Stimulated activated CD8-positive, alpha-beta memory T cell treated with anti-CD3 and anti-CD28 coated beads, Interleukin-4, amount 100 ng/mL, for 24 hours (primary cell): ENCODE measurements around the gene NSD2.

Experiments
- DNase-seq: peaks from one replicate; pipeline ENCODE4 v3.0.0-alpha.2; 2020; ENCODE audit warnings: low read depth

Gene NSD2

GRCh38 chr4:1864076-1865008 lies 6.9 kb upstream of the NSD2 start:
- no peak for DNase-seq

- no peak for DNase-seq
Observed at GRCh38 chr4:1866189-1866661, 5.0 kb upstream of the NSD2 start.

DNA sequence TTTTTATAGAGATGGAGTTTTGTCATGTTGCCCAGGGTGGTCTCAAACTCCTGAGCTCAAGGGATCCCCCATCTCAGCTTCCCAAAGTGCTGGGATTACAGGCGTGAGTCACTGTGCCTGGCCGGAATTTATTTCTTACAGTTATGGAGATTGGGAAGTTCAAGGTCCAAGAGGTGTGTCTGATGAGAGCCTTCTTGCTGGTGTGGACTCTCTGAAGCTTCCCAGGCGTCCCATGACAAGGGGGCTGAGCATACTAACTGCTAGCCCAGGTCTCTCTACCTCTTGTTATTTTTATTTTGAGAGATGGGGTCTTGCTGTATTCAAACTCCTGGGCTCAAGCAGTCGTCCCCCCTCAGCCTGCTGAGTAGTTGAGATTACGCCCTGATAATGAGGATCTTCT lies 2.9 kb upstream of the NSD2 start:
- DNase-seq: no peak

DNA sequence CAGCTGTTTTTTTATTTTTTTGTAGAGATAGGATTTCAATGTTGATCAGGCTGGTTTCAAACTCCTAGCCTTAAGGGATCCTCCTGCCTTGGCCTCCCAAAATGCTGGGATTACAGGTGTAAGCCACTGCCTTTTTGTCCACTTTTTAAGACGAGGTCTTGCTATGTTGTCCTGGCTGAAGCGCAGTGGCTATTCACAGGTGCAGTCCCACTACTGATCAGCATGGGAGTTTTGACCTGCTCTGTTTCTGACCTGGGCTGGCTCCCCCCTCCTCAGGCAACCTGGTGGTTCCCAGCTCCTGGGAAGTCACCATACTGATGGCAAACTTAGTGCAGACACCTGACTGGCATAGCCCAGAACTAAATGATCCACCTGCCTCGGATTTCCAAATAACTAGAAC lies 2.3 kb upstream of the NSD2 start:
- DNase-seq: no peak

GRCh38 chr4:1869530-1870327 lies 1.5 kb upstream of the NSD2 start:
- no peak for DNase-seq

DNA sequence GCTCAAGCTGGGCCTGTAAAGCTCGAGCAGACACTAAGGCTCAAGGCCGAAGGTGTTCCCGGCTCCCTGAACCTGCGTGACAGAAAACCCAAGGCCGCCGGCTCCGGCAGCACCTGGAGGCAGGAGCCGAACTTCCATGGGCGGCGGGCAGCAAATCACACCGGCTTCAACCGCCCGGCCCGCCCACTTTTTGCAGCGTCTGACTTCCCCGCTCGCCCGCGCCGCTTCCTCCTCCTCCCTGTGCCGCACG lies 940 bp upstream of the NSD2 start:
- peak; percentile 73 for DNase-seq

DNA sequence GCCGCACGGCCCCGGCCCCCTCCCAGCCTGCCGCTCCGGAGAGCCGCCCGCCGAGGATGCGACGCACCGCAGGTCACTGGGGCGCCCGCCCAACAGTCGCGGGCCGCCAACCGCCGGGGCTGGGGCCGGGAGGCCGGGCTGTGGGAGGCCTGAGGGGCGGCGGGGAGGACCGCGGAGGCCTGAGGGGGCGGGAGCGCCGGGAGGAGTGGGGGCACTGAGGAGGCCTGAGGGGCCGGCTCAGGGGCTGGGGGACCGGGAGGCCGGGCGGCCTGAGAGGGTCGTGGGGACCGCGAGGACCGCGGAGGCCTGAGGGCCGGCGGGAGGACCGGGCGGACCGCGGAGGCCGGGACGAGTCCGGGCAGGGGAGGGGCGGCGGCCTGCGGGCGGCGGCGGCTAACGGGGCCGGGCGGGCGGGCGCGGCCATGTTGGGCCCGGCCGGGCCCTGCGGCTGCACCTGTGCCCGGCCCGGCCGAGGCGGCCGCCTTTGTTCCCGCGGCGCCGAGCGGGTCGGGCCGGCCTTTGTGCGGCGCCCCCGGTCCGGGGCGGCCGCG lies 353 bp downstream of the NSD2 start:
- DNase-seq: peak; percentile 22

DNA sequence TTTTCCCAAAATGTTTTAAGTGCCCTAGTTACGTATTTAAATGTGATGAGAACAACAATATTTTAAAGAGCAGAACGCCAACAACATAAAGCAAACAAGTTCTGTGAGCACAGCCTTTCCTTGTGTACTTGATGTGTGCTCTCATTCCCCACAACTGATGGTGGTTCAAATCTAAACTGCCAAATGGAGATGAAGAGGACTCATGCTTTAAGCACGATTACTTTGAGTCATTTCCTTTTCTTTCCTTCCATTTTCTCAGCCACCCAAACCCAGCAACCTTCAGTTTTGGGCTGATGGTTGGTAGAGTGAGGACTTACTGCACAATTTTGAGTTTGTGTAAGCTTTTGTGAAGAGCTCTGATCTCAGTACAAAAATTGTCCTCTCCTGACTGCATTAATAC lies 1.7 kb downstream of the NSD2 start:
- no peak for DNase-seq

- DNase-seq: no peak
Observed at GRCh38 chr4:1873291-1873690, 2.1 kb downstream of the NSD2 start.

DNA sequence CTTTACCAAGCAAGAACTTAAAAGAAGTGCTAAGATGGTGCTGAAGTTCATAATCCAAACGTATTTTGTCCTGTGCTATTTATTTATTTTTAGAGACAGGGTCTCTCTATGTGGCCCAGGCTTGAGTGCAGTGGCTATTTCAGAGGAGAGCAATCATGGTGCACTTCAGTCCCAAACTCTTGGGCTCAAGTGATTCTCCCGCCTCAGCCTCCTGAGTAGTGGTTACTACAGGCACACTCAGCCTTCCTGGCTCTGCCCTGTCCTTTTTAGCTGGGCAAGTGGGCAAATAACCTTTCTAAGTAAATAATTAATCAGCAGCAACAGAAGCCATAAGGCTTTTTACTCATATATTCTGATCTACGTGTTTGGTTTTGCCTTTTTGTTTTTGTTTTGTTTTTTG lies 2.6 kb downstream of the NSD2 start:
- DNase-seq: no peak

GRCh38 chr4:1874201-1874600 lies 3.0 kb downstream of the NSD2 start:
- no peak for DNase-seq

DNA sequence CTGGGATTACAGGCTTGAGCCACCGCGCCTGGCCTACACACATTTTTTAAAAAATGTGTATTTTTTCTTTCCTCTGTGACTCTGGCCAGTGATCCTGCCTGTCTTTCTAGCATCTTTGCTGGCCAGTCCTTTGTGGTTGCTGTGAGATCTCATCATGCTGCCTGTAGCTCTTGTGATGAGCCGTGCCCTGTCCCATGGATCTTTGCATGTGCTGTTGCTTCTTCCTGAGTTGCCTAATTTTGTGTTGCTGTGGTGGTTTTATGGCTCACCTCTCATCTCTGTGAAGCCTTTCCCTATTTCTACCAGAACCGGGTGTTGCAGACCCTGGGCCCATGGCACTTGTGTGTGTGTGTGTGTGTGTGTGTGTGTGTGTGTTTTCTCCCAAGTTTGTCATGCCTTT lies 8.3 kb downstream of the NSD2 start:
- DNase-seq: no peak

DNA sequence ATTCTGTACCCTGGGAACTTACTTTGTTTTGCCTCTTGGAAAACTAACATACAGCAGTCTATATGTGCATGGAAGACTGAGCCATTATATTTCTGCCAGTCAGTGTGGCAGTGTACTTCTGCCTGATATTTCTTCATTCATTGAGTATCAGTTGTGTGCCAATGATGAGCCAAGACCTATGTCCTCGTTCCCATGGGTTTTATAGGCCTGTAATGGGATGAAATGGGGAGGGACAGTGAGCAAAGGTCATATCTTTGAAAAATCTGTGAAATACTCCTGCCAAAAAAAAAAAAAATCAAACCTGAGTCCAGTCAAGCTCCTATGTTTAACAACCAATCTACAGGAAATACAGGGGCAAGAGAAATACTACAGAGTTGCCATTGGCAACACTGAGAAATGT lies 9.1 kb downstream of the NSD2 start:
- DNase-seq: no peak

GRCh38 chr4:1882850-1883271 lies 11.7 kb downstream of the NSD2 start:
- DNase-seq: no peak

DNA sequence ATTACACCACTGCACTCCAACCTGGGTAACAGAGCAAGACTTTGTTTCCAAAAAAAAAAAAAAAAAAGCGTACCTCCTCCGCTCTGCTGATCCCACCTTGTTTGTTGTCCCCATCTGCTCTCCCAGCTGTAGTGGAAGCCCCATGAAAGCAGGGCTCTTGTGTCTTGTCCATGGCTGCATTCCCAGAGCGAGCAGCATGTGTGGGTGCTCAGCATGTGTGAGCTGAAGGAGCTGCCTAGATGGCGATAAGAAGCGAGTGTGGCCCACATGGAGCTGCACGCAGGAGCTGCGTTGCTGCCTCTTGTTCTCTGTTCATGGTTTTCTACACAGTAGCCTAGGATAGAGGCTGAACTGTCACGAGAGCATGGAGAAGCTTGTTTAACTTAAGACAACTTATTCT lies 12.4 kb downstream of the NSD2 start:
- no peak for DNase-seq

DNA sequence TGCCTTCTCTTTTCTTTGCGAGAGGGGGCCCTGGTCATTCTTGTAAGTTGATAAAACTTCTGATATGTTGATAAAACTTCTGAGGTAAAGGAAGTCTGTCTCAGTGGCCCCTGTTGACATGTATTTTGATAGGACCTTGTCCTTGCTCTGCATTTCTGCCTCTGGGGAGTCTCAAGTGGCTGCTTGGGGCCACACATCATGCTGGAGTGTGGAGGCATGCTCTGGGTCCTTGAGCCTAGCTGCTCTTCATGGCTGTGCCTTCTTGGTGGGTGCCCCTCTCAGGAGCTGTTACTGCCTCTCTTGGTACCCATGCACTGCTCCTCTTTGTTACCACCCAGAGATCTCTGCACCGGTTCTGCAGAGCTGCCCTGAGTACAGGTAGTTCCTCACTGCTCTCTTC lies 14.2 kb downstream of the NSD2 start:
- no peak for DNase-seq

DNA sequence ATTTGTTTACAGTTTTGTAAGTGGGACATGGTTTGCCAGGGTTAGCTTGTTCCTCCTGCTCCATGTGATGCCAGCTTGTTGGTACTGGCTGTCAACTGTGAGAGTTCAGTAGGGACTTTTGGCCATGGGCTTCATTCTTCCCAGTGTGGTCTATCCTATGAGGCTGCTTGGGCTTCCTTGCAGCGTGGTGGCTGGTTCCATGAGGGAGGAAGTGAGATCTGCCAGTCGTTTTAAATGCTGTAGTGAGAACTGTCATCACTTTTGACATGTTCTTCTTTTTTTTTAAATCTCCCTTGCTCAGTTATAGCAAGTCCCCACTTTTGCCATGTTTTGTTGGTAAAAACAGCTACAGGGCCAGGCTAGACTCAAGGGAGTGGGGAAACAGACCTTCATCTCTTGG lies 15.9 kb downstream of the NSD2 start:
- no peak for DNase-seq

GRCh38 chr4:1890979-1891570 lies 19.9 kb downstream of the NSD2 start:
- no peak for DNase-seq

DNA sequence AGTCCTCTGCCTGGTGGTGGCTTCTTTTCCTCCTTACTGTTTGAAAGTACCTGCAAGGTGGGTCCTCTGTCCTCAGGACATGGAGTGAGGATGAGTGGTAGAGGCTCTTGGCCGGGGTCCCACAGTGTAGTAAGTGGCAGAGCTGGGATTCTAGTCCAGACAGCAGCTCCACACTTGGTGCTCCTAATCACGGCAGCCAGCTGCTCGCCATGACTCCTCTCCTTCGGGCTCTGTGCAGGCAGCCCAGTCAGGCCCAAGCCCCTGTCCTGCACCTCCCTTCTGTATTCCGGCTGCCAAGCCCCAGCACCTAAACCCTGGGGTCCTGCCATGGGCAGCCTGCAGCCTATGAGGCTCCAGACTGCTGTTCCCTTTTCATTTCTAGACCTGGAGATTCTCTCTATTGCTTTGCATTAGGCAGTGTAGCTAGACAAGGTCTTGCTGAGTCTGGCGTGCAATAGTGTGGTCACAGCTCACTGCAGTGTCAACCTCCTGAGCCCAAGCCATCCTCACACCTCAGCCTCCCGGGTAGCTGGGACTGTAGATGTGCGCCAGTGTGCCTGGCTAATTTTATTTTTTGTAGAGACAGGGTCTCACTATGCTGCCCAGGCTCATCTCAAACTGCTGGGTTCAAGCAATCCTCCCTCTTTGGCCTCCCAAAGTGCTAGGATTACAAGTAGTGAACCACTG lies 24.9 kb downstream of the NSD2 start:
- no peak for DNase-seq

- DNase-seq: no peak
Observed at GRCh38 chr4:1896658-1896991, 25.4 kb downstream of the NSD2 start.

DNA sequence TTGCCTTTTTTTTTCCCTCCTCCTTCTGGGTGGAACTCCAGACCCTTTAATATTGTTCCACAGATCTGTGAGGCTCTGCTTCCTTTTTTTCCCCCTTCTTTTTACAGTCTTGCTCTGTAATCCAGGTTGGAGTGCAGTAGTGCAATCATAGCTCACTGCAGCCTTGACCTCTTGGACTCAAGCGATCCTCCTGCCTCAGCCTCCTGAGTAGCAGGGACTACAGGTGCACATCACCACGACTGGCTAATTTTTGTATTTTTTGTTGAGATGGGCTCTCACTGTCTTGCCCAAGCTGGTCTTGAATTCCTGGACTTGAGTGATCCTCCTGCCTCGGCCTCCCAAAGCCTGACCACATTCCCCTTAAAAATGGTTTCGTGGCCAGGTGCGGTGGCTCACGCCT lies 26.8 kb downstream of the NSD2 start:
- DNase-seq: no peak

DNA sequence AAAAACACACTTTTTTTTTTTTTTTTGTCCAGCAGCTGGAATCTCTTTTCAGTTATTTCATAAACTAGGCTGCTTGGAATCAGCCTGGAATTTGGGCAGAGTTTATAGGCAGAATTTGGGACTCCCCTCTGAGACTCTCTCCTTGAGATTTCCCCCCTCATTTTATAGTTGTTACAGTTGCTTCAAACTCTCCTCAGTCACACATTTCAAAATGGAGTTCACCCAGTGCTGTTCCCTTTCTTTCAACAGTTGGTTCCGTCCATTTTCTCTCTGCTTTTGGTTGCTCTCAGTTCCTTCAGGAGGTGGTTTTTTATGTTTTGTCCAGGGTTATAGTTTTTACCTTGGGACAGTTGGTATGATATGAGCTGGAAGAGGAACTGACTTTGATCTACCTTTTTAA lies 27.5 kb downstream of the NSD2 start:
- DNase-seq: no peak
